ENCODE results near the gene PHF19. TPM values are rescaled to one million over a fixed set of nuclear protein-coding genes. Genes with fewer than 3 reads are reported as not detected.
A peak's percentile ranks its signal among the peaks of the same experiment; 100 is the strongest.

The PHF19 gene
- total RNA-seq, 4 donors from 2014 or later: 9.2 to 12.5 (median 10.8) TPM

GRCh38 chr9:120893611-120894307 lies 16.8 kb upstream of the PHF19 start:
- Histone ChIP-seq H3K36me3 (no peaks in the 10 kb centered on the region), H3K4me1 (peaks cover 6 to 8% of the 10 kb centered on the region in 2 donors), H3K27ac (peak overlapping the region in 1 of 4 donors; percentile 34), H3K4me3 (peak overlapping the region in 1 of 4 donors; percentile 38), H3K27me3 (no peaks in the 10 kb centered on the region), H3K9me3 (no peaks in the 10 kb centered on the region)
- intact Hi-C loops (cut with DNase I; ENCODE audit: low total_unique reads) (no loop called here), in situ Hi-C loops (cut with MboI; ENCODE audit: low sequenced_read_pairs in 4 of 4) (no loop called here)
- ATAC-seq: no peak
- no peak for DNase-seq
- TF ChIP-seq POLR2A (IDR thresholded peaks at IDR 0.05): no peak
- no peak for TF ChIP-seq CTCF (IDR thresholded peaks at IDR 0.05 in 4 of 5, conservative IDR thresholded peaks at IDR 0.05 in 1 of 5)

GRCh38 chr9:120892748-120893610 lies 16.0 kb upstream of the PHF19 start:
- H3K27ac ChIP-seq: no peak overlapping the region
- no peak for TF ChIP-seq POLR2A (IDR thresholded peaks at IDR 0.05)
- TF ChIP-seq CTCF (IDR thresholded peaks at IDR 0.05 in 4 of 5, conservative IDR thresholded peaks at IDR 0.05 in 1 of 5): no peak
- peaks cover 6 to 8% of the 10 kb centered on the region in 2 donors for H3K4me1 ChIP-seq

GRCh38 chr9:120891884-120892747 lies 15.1 kb upstream of the PHF19 start:
- no peak overlapping the region for H3K4me3 ChIP-seq
- H3K27me3 ChIP-seq: no peaks in the 10 kb centered on the region
- no peaks in the 10 kb centered on the region for H3K36me3 ChIP-seq
- no peaks in the 10 kb centered on the region for H3K9me3 ChIP-seq
- ATAC-seq: no peak
- DNase-seq: no peak
- H3K4me1 ChIP-seq: peaks cover 3 to 7% of the 10 kb centered on the region in 2 donors
- H3K27ac ChIP-seq: no peak overlapping the region
- in situ Hi-C loops (cut with MboI; ENCODE audit: low sequenced_read_pairs in 4 of 4) (no loop called here), intact Hi-C loops (cut with DNase I; ENCODE audit: low total_unique reads) (no loop called here)
- no peak for TF ChIP-seq POLR2A (IDR thresholded peaks at IDR 0.05)
- TF ChIP-seq CTCF (IDR thresholded peaks at IDR 0.05 in 4 of 5, conservative IDR thresholded peaks at IDR 0.05 in 1 of 5): no peak

More at GRCh38 chr9:120892748-120893610, 16.0 kb upstream of the PHF19 start:
- no peak overlapping the region for H3K4me3 ChIP-seq
- DNase-seq (no peak), ATAC-seq (no peak)
- no peaks in the 10 kb centered on the region for H3K9me3 ChIP-seq
- in situ Hi-C loops (cut with MboI; ENCODE audit: low sequenced_read_pairs in 4 of 4) (no loop called here), intact Hi-C loops (cut with DNase I; ENCODE audit: low total_unique reads) (no loop called here)
- no peaks in the 10 kb centered on the region for H3K36me3 ChIP-seq
- H3K27me3 ChIP-seq: no peaks in the 10 kb centered on the region

- no peaks in the 10 kb centered on the region for H3K9me3 ChIP-seq
- in situ Hi-C loops (cut with MboI; ENCODE audit: low sequenced_read_pairs in 4 of 4) (no loop called here), intact Hi-C loops (cut with DNase I; ENCODE audit: low total_unique reads) (no loop called here)
- TF ChIP-seq POLR2A (IDR thresholded peaks at IDR 0.05) (no peak), CTCF (IDR thresholded peaks at IDR 0.05 in 4 of 5, conservative IDR thresholded peaks at IDR 0.05 in 1 of 5) (no peak)
- DNase-seq (no peak), ATAC-seq (no peak)
- no peaks in the 10 kb centered on the region for H3K27me3 ChIP-seq
- peaks cover 0 to 5% of the 10 kb centered on the region in 2 donors for H3K4me1 ChIP-seq
- no peak overlapping the region for H3K4me3 ChIP-seq
- no peaks in the 10 kb centered on the region for H3K36me3 ChIP-seq
- no peak overlapping the region for H3K27ac ChIP-seq
Measured at GRCh38 chr9:120891245-120891883, 14.4 kb upstream of the PHF19 start.
